Peyer's patch (tissue), 4 donors: ENCODE data around the gene PEX7. TPM values are rescaled to one million over a fixed set of nuclear protein-coding genes. Genes with fewer than 3 reads are reported as not detected.

Experiments
- DNase-seq, 3 donors: peaks; one replicate each; pipeline ENCODE4 v3.0.0-alpha.2; 2017 to 2019
- H3K27ac ChIP-seq, 4 donors: fragments of 200-600 bp; sonication (generic); one replicate each; pipeline ENCODE4 v1.5.1; 2016 to 2019
- H3K27me3 ChIP-seq, 2 donors: fragments of 200-600 bp; sonication (generic); one replicate each; pipeline ENCODE4 v1.5.1; 2019
- H3K36me3 ChIP-seq, 3 donors: fragments of 200-600 bp; sonication (generic); one replicate each; pipeline ENCODE4 v1.5.1; 2016 to 2019
- H3K4me1 ChIP-seq, 4 donors: fragments of 200-600 bp; sonication (generic); one replicate each; pipeline ENCODE4 v1.5.1; 2016 to 2019
- H3K4me3 ChIP-seq, 4 donors: fragments of 200-600 bp; sonication (generic); 1 replicate in 3 of 4; 2 replicates in 1 of 4; pipeline ENCODE4 v1.5.1; 2016 to 2019; ENCODE audit warnings: mild to moderate bottlenecking in 1 of 4
- H3K9me3 ChIP-seq, 4 donors: fragments of 200-600 bp; sonication (generic); one replicate each; pipeline ENCODE4 v1.5.1; 2016 to 2019; ENCODE audit warnings: mild to moderate bottlenecking in 1 of 4
- POLR2A ChIP-seq, 2 donors: fragments of 450-650 bp; IDR thresholded peaks; one replicate each; pipeline ENCODE4 v1.5.1; 2017; ENCODE audit warnings: antibody characterized with exemption in 2 of 2, mild to moderate bottlenecking in 2 of 2, moderate library complexity in 2 of 2
- total RNA-seq, 4 donors: library from RNA; depleted of rRNA; stranded (reverse); fragments of >200 nt; gene quantifications; one replicate each; pipeline ENCODE4 v1.1.0, GENCODE V29; 2016
- TF ChIP-seq, protein P1 (sequence below), 6 experiments: fragments of 450-650 bp in 4 of 6; fragments of 200-600 bp in 2 of 6; sonication (generic) in 1 of 6; IDR thresholded peaks; one replicate each; pipeline ENCODE4 v1.5.1; 2017 to 2019; ENCODE audit warnings: antibody characterized with exemption in 6 of 6, mild to moderate bottlenecking in 3 of 6, moderate library complexity in 1 of 6

Gene PEX7
- total RNA-seq, 4 donors from 2014 or later = 3.0 to 7.1 (median 6.3) TPM

- TF ChIP-seq, protein P1, sequence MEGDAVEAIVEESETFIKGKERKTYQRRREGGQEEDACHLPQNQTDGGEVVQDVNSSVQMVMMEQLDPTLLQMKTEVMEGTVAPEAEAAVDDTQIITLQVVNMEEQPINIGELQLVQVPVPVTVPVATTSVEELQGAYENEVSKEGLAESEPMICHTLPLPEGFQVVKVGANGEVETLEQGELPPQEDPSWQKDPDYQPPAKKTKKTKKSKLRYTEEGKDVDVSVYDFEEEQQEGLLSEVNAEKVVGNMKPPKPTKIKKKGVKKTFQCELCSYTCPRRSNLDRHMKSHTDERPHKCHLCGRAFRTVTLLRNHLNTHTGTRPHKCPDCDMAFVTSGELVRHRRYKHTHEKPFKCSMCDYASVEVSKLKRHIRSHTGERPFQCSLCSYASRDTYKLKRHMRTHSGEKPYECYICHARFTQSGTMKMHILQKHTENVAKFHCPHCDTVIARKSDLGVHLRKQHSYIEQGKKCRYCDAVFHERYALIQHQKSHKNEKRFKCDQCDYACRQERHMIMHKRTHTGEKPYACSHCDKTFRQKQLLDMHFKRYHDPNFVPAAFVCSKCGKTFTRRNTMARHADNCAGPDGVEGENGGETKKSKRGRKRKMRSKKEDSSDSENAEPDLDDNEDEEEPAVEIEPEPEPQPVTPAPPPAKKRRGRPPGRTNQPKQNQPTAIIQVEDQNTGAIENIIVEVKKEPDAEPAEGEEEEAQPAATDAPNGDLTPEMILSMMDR (IDR thresholded peaks at IDR 0.05) = no peak
- no peak for TF ChIP-seq POLR2A (IDR thresholded peaks at IDR 0.05)
- no peak overlapping the region for H3K27ac ChIP-seq
- H3K9me3 ChIP-seq = no peaks in the 10 kb centered on the region
- no peak overlapping the region for H3K4me3 ChIP-seq
- no peaks in the 10 kb centered on the region for H3K4me1 ChIP-seq
- H3K27me3 ChIP-seq = no peaks in the 10 kb centered on the region
- H3K36me3 ChIP-seq = no peaks in the 10 kb centered on the region
- DNase-seq = no peak
Measured at GRCh38 chr6:136859430-136859829, 37.0 kb downstream of the PEX7 start.

DNA sequence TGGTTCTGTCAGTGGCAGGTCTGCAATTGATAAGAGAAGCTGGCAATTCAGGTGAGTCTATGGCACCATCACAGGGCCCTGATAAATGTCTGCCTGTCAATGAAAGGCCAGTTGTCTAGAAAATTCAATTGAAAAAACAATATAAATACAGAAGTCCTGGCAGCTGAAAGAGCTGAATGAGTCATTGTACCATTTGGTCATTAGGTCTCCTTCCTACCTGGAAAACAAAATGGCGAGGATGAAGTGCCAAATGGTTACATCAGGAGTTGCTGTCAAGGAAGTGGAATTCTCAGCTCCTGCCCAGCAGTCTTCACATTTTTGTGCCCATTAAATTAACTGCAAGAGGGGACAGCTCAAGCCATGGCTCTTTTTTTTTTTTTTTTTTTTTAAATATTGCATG is 37.7 kb downstream of the PEX7 start:
- DNase-seq = no peak
- no peaks in the 10 kb centered on the region for H3K36me3 ChIP-seq
- H3K27ac ChIP-seq = no peak overlapping the region
- H3K4me3 ChIP-seq = no peak overlapping the region
- no peaks in the 10 kb centered on the region for H3K27me3 ChIP-seq
- H3K9me3 ChIP-seq = no peaks in the 10 kb centered on the region
- TF ChIP-seq, protein P1 (IDR thresholded peaks at IDR 0.05) = no peak
- TF ChIP-seq POLR2A (IDR thresholded peaks at IDR 0.05) = no peak
- no peaks in the 10 kb centered on the region for H3K4me1 ChIP-seq

DNA sequence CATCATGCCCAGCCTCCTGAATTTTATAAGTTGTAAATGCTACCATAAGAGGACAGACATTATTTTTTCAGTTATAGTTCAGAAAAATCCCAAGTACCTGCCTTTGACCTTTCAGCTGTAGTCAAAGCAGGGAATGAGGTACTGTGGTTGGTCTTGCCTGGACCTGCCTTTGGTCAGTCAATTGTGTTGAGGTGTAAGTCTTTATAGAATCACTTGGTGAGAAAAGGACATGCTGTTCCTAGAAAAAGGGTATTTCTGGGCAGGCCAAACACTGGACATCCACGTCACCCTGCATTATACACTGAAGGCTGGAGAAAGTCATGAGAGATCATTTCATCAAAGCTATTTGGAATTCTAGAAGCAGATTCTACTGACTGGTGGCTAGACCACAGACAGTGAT is 40.3 kb downstream of the PEX7 start:
- DNase-seq = no peak
- H3K27ac ChIP-seq = no peak overlapping the region
- H3K27me3 ChIP-seq = no peaks in the 10 kb centered on the region
- H3K9me3 ChIP-seq = no peaks in the 10 kb centered on the region
- no peaks in the 10 kb centered on the region for H3K4me1 ChIP-seq
- no peak overlapping the region for H3K4me3 ChIP-seq
- no peaks in the 10 kb centered on the region for H3K36me3 ChIP-seq
- TF ChIP-seq POLR2A (IDR thresholded peaks at IDR 0.05) = no peak
- TF ChIP-seq, protein P1 (IDR thresholded peaks at IDR 0.05) = no peak

- Histone ChIP-seq H3K27me3 (no peaks in the 10 kb centered on the region), H3K36me3 (no peaks in the 10 kb centered on the region), H3K27ac (no peak overlapping the region), H3K4me1 (no peaks in the 10 kb centered on the region), H3K9me3 (no peaks in the 10 kb centered on the region), H3K4me3 (no peak overlapping the region)
- TF ChIP-seq, protein P1 (IDR thresholded peaks at IDR 0.05) = no peak
- no peak for TF ChIP-seq POLR2A (IDR thresholded peaks at IDR 0.05)
- no peak for DNase-seq
Measured at GRCh38 chr6:136863752-136864151, 41.4 kb downstream of the PEX7 start.

DNA sequence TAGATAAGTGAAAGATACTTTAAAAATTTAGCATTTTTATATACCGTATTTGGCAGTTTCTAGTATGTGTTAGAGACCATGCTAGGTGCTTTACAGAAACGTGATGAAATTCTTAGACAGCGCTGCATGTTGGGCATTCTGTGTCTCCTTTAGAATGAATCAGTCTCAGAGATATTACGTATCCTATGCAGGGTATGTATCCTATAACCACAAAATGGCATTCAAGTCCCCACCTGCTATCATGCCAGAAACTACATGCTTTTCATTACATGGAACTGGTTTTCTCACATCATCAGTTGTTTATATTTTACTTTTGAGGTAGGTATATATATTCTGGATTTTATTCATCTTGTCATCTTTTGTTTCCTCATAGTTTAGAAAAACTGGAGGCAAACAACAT is 42.3 kb downstream of the PEX7 start:
- H3K9me3 ChIP-seq = no peaks in the 10 kb centered on the region
- no peak overlapping the region for H3K4me3 ChIP-seq
- no peaks in the 10 kb centered on the region for H3K36me3 ChIP-seq
- H3K27me3 ChIP-seq = no peaks in the 10 kb centered on the region
- H3K4me1 ChIP-seq = no peaks in the 10 kb centered on the region
- DNase-seq = no peak
- H3K27ac ChIP-seq = no peak overlapping the region
- TF ChIP-seq POLR2A (IDR thresholded peaks at IDR 0.05) = no peak
- TF ChIP-seq, protein P1 (IDR thresholded peaks at IDR 0.05) = no peak

GRCh38 chr6:136866872-136867416 is 44.6 kb downstream of the PEX7 start:
- no peak for TF ChIP-seq POLR2A (IDR thresholded peaks at IDR 0.05)
- TF ChIP-seq, protein P1 (IDR thresholded peaks at IDR 0.05) = no peak
- no peaks in the 10 kb centered on the region for H3K4me1 ChIP-seq
- no peak for DNase-seq

More at GRCh38 chr6:136866872-136867416, 44.6 kb downstream of the PEX7 start:
- H3K9me3 ChIP-seq = no peaks in the 10 kb centered on the region
- H3K27ac ChIP-seq = no peak overlapping the region
- no peak overlapping the region for H3K4me3 ChIP-seq
- peaks cover 0 to 5% (median 0%) of the 10 kb centered on the region in 3 donors for H3K36me3 ChIP-seq
- H3K27me3 ChIP-seq = no peaks in the 10 kb centered on the region
